ENCODE measurements around the gene TFF1. TPM values are rescaled to one million over a fixed set of nuclear protein-coding genes. Genes with fewer than 3 reads are reported as not detected.

The TFF1 gene
- total RNA-seq, 2 experiments from 2014 or later = 1.1 TPM; not detected in 1

GRCh38 chr21:42389449-42389835 lies 23.1 kb upstream of the TFF1 start:
- Mint-ChIP-seq H3K9me3 (no peaks in the 10 kb centered on the region), H3K4me1 (ENCODE audit: low read depth) (peaks cover 79% of the 10 kb centered on the region), H3K27me3 (no peaks in the 10 kb centered on the region), H3K36me3 (ENCODE audit: low read depth) (peaks cover 86% of the 10 kb centered on the region), H3K4me3 (no peak overlapping the region), H3K27ac (no peak overlapping the region)
- no peak for TF ChIP-seq CTCF (IDR thresholded peaks at IDR 0.05)
- POLR2A ChIA-PET = interaction anchor here (0.9 to 2.8 kb wide), 3 partner anchors 15 to 36 kb away, joined by 3 to 8 read pairs (median 5); no protein-coding TSS in a partner anchor
- no peak for ATAC-seq
- CTCF ChIA-PET = interaction anchor here (0.8 to 1.2 kb wide), 3 partner anchors 9 to 61 kb away, joined by 3 to 5 read pairs (median 3); no protein-coding TSS in a partner anchor
- no peak for DNase-seq
- intact Hi-C loops (cut with micrococcal nuclease) = no loop called here

DNA sequence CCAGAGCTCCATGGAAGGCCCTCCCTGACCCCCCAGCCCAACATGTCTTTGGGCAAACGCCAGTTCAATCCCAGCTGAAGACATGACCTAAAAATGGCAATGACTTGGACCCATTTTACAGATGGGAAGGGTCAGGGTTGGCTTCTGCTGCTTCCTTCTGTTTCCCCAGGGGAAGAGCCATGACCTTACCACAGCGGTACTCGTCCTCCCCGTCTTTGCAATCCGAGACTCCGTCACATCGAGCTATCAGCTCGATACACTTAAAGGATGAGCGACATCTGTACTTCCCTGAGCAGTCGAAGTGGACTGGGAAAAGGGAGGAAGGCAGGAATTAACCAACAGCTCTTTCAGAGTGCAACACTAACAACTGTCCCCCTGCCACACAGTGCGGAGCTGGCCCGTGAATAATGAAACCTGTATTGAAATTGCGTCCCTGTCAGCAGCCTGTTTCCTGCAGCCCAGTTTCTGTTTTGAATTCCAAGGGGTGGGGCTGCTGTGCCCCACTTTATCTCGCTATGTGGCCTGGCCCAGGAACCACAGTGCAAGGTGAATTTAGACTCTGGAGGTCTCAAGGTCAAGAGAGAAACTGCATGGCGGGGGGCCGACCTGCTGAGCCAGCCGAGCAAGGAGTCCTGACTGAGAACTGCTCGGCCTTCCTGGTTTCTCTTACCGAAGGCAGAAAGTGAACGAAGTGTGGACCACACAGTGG lies 22.6 kb upstream of the TFF1 start:
- Mint-ChIP-seq H3K9me3 (no peaks in the 10 kb centered on the region), H3K36me3 (ENCODE audit: low read depth) (peaks cover 90% of the 10 kb centered on the region), H3K27me3 (no peaks in the 10 kb centered on the region), H3K4me1 (ENCODE audit: low read depth) (peaks cover 80% of the 10 kb centered on the region), H3K4me3 (no peak overlapping the region), H3K27ac (no peak overlapping the region)
- ChIA-PET CTCF (interaction anchor here (0.8 to 1.2 kb wide), 3 partner anchors 10 to 62 kb away, joined by 3 to 5 read pairs (median 3); no protein-coding TSS in a partner anchor), POLR2A (interaction anchor here (0.9 to 2.8 kb wide), 4 partner anchors 10 to 37 kb away, joined by 3 to 8 read pairs (median 4); no protein-coding TSS in a partner anchor)
- no peak for DNase-seq
- intact Hi-C loops (cut with micrococcal nuclease) = no loop called here
- no peak for ATAC-seq
- no peak for TF ChIP-seq CTCF (IDR thresholded peaks at IDR 0.05)

GRCh38 chr21:42387843-42388340 lies 21.6 kb upstream of the TFF1 start:
- DNase-seq = no peak
- peaks cover 71% of the 10 kb centered on the region for H3K4me1 Mint-ChIP-seq (ENCODE audit: low read depth)
- H3K9me3 Mint-ChIP-seq = no peaks in the 10 kb centered on the region
- H3K27ac Mint-ChIP-seq = no peak overlapping the region
- no peak for TF ChIP-seq CTCF (IDR thresholded peaks at IDR 0.05)
- intact Hi-C loops (cut with micrococcal nuclease) = no loop called here
- H3K36me3 Mint-ChIP-seq (ENCODE audit: low read depth) = peaks cover 95% of the 10 kb centered on the region
- ATAC-seq = no peak
- POLR2A ChIA-PET = interaction anchor here (1.1 to 2.8 kb wide), 3 partner anchors 11 to 38 kb away, joined by 3 to 8 read pairs (median 3); no protein-coding TSS in a partner anchor
- H3K27me3 Mint-ChIP-seq = no peaks in the 10 kb centered on the region
- CTCF ChIA-PET = interaction anchor here (1.2 kb wide), 1 partner anchor 11 kb away, joined by 3 read pairs; no protein-coding TSS in a partner anchor
- no peak overlapping the region for H3K4me3 Mint-ChIP-seq

DNA sequence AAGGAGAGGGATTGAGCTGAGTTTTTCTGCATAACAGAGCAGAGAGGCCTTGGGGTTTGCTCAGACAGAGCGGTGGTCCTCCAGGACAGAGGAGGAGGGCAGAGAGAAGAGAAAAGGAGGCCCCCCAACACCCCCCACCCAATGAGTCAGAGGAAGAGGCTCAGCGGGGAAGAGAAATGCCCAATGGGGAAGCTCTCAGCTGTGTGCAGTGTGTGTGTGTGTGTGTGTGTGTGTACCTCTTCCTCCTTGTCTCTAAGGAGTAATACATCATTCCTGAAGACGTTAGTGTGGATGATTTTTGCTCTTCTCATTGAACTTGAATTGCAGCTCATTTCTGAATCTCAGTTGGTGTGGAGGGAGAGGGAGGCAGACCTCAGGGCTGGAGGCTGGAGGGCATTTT lies 20.8 kb upstream of the TFF1 start:
- H3K27me3 Mint-ChIP-seq = no peaks in the 10 kb centered on the region
- TF ChIP-seq CTCF (IDR thresholded peaks at IDR 0.05) = no peak
- CTCF ChIA-PET = no interaction called here
- H3K27ac Mint-ChIP-seq = no peak overlapping the region
- H3K36me3 Mint-ChIP-seq (ENCODE audit: low read depth) = peaks cover 95% of the 10 kb centered on the region
- H3K4me3 Mint-ChIP-seq = no peak overlapping the region
- DNase-seq (no peak), ATAC-seq (no peak)
- peaks cover 6% of the 10 kb centered on the region for H3K9me3 Mint-ChIP-seq
- intact Hi-C loops (cut with micrococcal nuclease) = no loop called here
- POLR2A ChIA-PET = interaction anchor here (1.0 to 2.8 kb wide), 2 partner anchors 10 to 12 kb away, joined by 5 to 8 read pairs; no protein-coding TSS in a partner anchor
- peaks cover 64% of the 10 kb centered on the region for H3K4me1 Mint-ChIP-seq (ENCODE audit: low read depth)

- ChIA-PET CTCF (no interaction called here), POLR2A (interaction anchor here (1.3 kb wide), 1 partner anchor 19 kb away, joined by 5 read pairs; no protein-coding TSS in a partner anchor)
- Mint-ChIP-seq H3K27me3 (no peaks in the 10 kb centered on the region), H3K27ac (no peak overlapping the region), H3K9me3 (peaks cover 6% of the 10 kb centered on the region), H3K4me3 (no peak overlapping the region), H3K4me1 (ENCODE audit: low read depth) (peaks cover 56% of the 10 kb centered on the region), H3K36me3 (ENCODE audit: low read depth) (peaks cover 95% of the 10 kb centered on the region)
- intact Hi-C loops (cut with micrococcal nuclease) = no loop called here
- DNase-seq (no peak), ATAC-seq (no peak)
- TF ChIP-seq CTCF (IDR thresholded peaks at IDR 0.05) = no peak
Observed at GRCh38 chr21:42386034-42386591, 19.8 kb upstream of the TFF1 start.
